Measurements from ENCODE around the gene GPR33.

DNA sequence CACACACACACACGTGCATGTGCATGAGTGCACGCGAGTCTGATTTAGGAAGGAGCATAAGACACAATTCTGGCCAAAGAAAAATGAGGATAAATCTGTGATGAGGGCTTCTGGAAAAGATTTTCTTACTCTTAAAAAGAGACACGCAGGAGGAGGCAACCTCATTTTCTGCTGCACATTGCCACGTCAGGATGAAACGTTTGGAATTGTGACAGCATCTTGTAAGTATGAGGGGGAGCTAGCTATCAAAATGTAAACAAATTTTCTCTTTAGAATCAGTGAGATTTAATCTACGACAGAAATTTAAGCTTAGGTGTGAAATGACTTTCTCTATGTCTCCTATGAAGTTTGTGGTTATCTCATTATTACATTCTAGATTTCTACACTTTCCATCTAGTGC is 42.3 kb upstream of the GPR33 start:
- TF ChIP-seq, protein P1, sequence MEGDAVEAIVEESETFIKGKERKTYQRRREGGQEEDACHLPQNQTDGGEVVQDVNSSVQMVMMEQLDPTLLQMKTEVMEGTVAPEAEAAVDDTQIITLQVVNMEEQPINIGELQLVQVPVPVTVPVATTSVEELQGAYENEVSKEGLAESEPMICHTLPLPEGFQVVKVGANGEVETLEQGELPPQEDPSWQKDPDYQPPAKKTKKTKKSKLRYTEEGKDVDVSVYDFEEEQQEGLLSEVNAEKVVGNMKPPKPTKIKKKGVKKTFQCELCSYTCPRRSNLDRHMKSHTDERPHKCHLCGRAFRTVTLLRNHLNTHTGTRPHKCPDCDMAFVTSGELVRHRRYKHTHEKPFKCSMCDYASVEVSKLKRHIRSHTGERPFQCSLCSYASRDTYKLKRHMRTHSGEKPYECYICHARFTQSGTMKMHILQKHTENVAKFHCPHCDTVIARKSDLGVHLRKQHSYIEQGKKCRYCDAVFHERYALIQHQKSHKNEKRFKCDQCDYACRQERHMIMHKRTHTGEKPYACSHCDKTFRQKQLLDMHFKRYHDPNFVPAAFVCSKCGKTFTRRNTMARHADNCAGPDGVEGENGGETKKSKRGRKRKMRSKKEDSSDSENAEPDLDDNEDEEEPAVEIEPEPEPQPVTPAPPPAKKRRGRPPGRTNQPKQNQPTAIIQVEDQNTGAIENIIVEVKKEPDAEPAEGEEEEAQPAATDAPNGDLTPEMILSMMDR (IDR thresholded peaks at IDR 0.05) = no peak
- no peak for TF ChIP-seq POLR2A (IDR thresholded peaks at IDR 0.05)

All from esophagus squamous epithelium (tissue), 4 donors.